Measurements from ENCODE around the gene DOCK4.

The DOCK4 gene

DNA sequence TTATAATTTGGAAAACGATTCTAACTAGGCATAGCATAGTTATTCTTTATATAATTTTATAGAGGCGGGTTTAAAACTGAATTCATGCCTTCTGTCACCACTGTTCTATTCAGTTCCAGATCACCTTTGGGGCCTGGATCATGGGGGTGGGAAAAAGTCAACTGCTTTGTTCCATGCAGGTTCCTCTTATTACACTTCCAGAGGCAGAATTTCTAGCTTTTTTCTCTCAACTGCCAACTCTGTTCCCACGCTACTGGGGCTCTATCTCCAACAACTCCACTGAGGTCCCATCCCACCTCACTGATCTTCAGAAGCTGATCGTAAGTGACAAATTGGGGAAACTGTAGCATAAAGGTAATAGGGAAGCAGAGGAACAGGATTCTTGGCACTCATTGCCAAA lies 360.3 kb downstream of the DOCK4 start:
- TF ChIP-seq CTCF (conservative IDR thresholded peaks at IDR 0.05; ENCODE audit: low read length) (no peak), EZH2phosphoT487 (IDR thresholded peaks at IDR 0.05; ENCODE audit: borderline replicate concordance) (no peak)
- H3K4me2 ChIP-seq (ENCODE audit: low read depth, low read length, poor library complexity, severe bottlenecking), result no peak overlapping the region
- no peaks in the 10 kb centered on the region for H3K9me3 ChIP-seq (ENCODE audit: insufficient read depth, low read depth, low read length)
- no peaks in the 10 kb centered on the region for H3K9me2 ChIP-seq (replicated peaks; ENCODE audit: low read depth, low read length)
- H3F3A ChIP-seq (ENCODE audit: low read depth), result peaks cover 6% of the 10 kb centered on the region; the same call in 1 of the 2 replicates
- no peaks in the 10 kb centered on the region for H3K36me3 ChIP-seq (ENCODE audit: insufficient read depth, low read length)
- no peak overlapping the region for H3K4me3 ChIP-seq (ENCODE audit: low read length, poor library complexity, severe bottlenecking)
- peaks cover 18% of the 10 kb centered on the region for H3K27me3 ChIP-seq (ENCODE audit: insufficient read depth, low read length, poor library complexity, severe bottlenecking)
- H3K4me1 ChIP-seq (ENCODE audit: insufficient read depth, low read length, poor library complexity, severe bottlenecking), result peaks cover 22% of the 10 kb centered on the region
- H2AFZ ChIP-seq (ENCODE audit: low read length), result no peak overlapping the region
- no peaks in the 10 kb centered on the region for H3K79me2 ChIP-seq (ENCODE audit: insufficient read depth, low read length)
- no peak overlapping the region for H3K9ac ChIP-seq (ENCODE audit: low read depth, low read length, poor library complexity, severe bottlenecking)
- no peaks in the 10 kb centered on the region for H4K20me1 ChIP-seq (ENCODE audit: insufficient read depth, low read length, poor library complexity, severe bottlenecking)

GRCh38 chr7:111844904-111845671 lies 361.1 kb downstream of the DOCK4 start:
- no peak overlapping the region for H3K4me3 ChIP-seq (ENCODE audit: low read length, poor library complexity, severe bottlenecking)
- H3K9me3 ChIP-seq (ENCODE audit: insufficient read depth, low read depth, low read length), result no peaks in the 10 kb centered on the region
- H3K9ac ChIP-seq (ENCODE audit: low read depth, low read length, poor library complexity, severe bottlenecking), result no peak overlapping the region
- H3F3A ChIP-seq (ENCODE audit: low read depth), result peaks cover 6% of the 10 kb centered on the region; the same call in 1 of the 2 replicates
- H2AFZ ChIP-seq (ENCODE audit: low read length), result no peak overlapping the region
- H3K4me2 ChIP-seq (ENCODE audit: low read depth, low read length, poor library complexity, severe bottlenecking), result no peak overlapping the region
- no peak for TF ChIP-seq EZH2phosphoT487 (IDR thresholded peaks at IDR 0.05; ENCODE audit: borderline replicate concordance)
- TF ChIP-seq CTCF (conservative IDR thresholded peaks at IDR 0.05; ENCODE audit: low read length), result no peak
- H3K27me3 ChIP-seq (ENCODE audit: insufficient read depth, low read length, poor library complexity, severe bottlenecking), result peaks cover 25% of the 10 kb centered on the region
- no peaks in the 10 kb centered on the region for H4K20me1 ChIP-seq (ENCODE audit: insufficient read depth, low read length, poor library complexity, severe bottlenecking)
- peaks cover 25% of the 10 kb centered on the region for H3K4me1 ChIP-seq (ENCODE audit: insufficient read depth, low read length, poor library complexity, severe bottlenecking)
- H3K36me3 ChIP-seq (ENCODE audit: insufficient read depth, low read length), result no peaks in the 10 kb centered on the region
- no peaks in the 10 kb centered on the region for H3K79me2 ChIP-seq (ENCODE audit: insufficient read depth, low read length)
- no peaks in the 10 kb centered on the region for H3K9me2 ChIP-seq (replicated peaks; ENCODE audit: low read depth, low read length)

DNA sequence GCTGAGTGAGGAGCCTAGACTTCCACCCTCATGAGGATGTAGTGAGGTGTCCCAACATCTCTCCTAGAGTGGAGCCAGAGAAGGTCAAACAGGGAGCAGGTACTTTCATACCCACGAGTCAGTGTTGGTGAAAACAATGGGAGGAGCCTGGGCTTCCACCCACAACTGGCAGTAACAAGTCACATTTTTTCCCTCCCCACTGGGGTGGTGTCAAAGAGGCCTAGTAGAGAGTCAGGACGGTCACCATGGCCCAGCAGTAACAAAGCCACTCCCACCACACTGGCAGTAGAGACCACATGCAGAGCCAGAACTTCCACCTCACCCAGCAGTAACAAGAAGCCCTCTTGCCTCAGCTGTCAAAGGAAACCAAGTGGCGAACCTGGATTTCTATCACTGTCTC lies 363.7 kb downstream of the DOCK4 start:
- no peak overlapping the region for H2AFZ ChIP-seq (ENCODE audit: low read length)
- no peak for TF ChIP-seq EZH2phosphoT487 (IDR thresholded peaks at IDR 0.05; ENCODE audit: borderline replicate concordance)
- no peak for TF ChIP-seq CTCF (conservative IDR thresholded peaks at IDR 0.05; ENCODE audit: low read length)
- no peaks in the 10 kb centered on the region for H3K9me2 ChIP-seq (replicated peaks; ENCODE audit: low read depth, low read length)
- H3K27me3 ChIP-seq (ENCODE audit: insufficient read depth, low read length, poor library complexity, severe bottlenecking), result peaks cover 37% of the 10 kb centered on the region
- no peak overlapping the region for H3K9ac ChIP-seq (ENCODE audit: low read depth, low read length, poor library complexity, severe bottlenecking)
- peaks cover 25% of the 10 kb centered on the region for H3K4me1 ChIP-seq (ENCODE audit: insufficient read depth, low read length, poor library complexity, severe bottlenecking)
- H3K9me3 ChIP-seq (ENCODE audit: insufficient read depth, low read depth, low read length), result no peaks in the 10 kb centered on the region
- no peaks in the 10 kb centered on the region for H3K79me2 ChIP-seq (ENCODE audit: insufficient read depth, low read length)
- H4K20me1 ChIP-seq (ENCODE audit: insufficient read depth, low read length, poor library complexity, severe bottlenecking), result no peaks in the 10 kb centered on the region
- peak overlapping the region; percentile 59 for H3K4me2 ChIP-seq (ENCODE audit: low read depth, low read length, poor library complexity, severe bottlenecking)
- H3K36me3 ChIP-seq (ENCODE audit: insufficient read depth, low read length), result no peaks in the 10 kb centered on the region
- peaks cover 6% of the 10 kb centered on the region; the same call in 1 of the 2 replicates for H3F3A ChIP-seq (ENCODE audit: low read depth)
- H3K4me3 ChIP-seq (ENCODE audit: low read length, poor library complexity, severe bottlenecking), result peak overlapping the region; percentile 38
